OCI-LY3 (cell line): ENCODE data around the gene LNPEP.

Source experiments
- CTCF ChIP-seq: fragments of 200-600, 300-600 bp; sonication (generic); IDR thresholded peaks from 2 replicates; pipeline ENCODE4 v1.5.1; 2014; ENCODE audit warnings: antibody characterized with exemption, low read length, low read depth
- EZH2phosphoT487 ChIP-seq: fragments of 200-600 bp; shearing (Covaris generic); IDR thresholded peaks from 2 replicates; pipeline ENCODE4 v1.6.1; 2018; ENCODE audit warnings: antibody characterized with exemption, mixed run types, low read depth

GRCh38 chr5:96975656-96976055, 39.8 kb downstream of the LNPEP start:
- TF ChIP-seq CTCF (no peak), EZH2phosphoT487 (no peak)
